B cell (primary cell): ENCODE results near the gene ARHGAP22. TPM values are rescaled to one million over a fixed set of nuclear protein-coding genes. Genes with fewer than 3 reads are reported as not detected.

Source experiments
- ATAC-seq: fragments of 200-7000 bp; cut with Tn5 transposase; one replicate; pipeline ENCODE4 v1.10.0; 2021; ENCODE audit warnings: low read depth, mild to moderate bottlenecking, moderate number of reproducible peaks, moderate library complexity
- CTCF ChIA-PET: fragments of 350-600 bp; sonication (Branson Sonifier 250); formaldehyde crosslinking; loops from one replicate; lab custom pipeline; 2021; ENCODE audit warnings: antibody characterized with exemption, inconsistent platforms; lab: Charles Lee
- POLR2A ChIA-PET: fragments of 350-600 bp; sonication (Branson Sonifier 250); formaldehyde crosslinking; loops from one replicate; lab custom pipeline; 2021; ENCODE audit warnings: antibody characterized with exemption; lab: Charles Lee
- DNase-seq: peaks from one replicate; pipeline ENCODE4 v3.0.0; 2013
- H2AFZ ChIP-seq: 2 replicates; pipeline ENCODE4 v1.6.1; 2012; ENCODE audit warnings: mild to moderate bottlenecking, low read depth, low read length; ENCODE audit not compliant: insufficient read depth, poor library complexity, severe bottlenecking
- H3K27ac ChIP-seq, 2 donors: 1 replicate in 1 of 2; 2 replicates in 1 of 2; pipeline ENCODE4 v1.5.1; 2012 to 2013; ENCODE audit warnings: low read length in 2 of 2, mild to moderate bottlenecking in 2 of 2, moderate library complexity in 1 of 2
- H3K27me3 ChIP-seq, 4 experiments: fragments of 200-600 bp in 1 of 4; sonication (generic) in 1 of 4; replicated peaks in 1 of 4; 1 replicate in 2 of 4; 2 replicates in 2 of 4; pipeline versions ENCODE4 v1.6.1 to v1.7.0; 2013 to 2016; ENCODE audit warnings: low read length in 3 of 4, mild to moderate bottlenecking in 2 of 4, mixed read lengths in 1 of 4, moderate library complexity in 1 of 4; ENCODE audit not compliant: insufficient read depth in 4 of 4, control insufficient read depth in 3 of 4; ENCODE audit errors: control extremely low read depth in 1 of 4
- H3K36me3 ChIP-seq, 2 experiments: replicated peaks in 1 of 2; 1 replicate in 1 of 2; 2 replicates in 1 of 2; pipeline versions ENCODE4 v1.6.1 to v1.7.1; 2013; ENCODE audit warnings: low read length in 1 of 2; ENCODE audit not compliant: insufficient read depth in 2 of 2, control insufficient read depth in 1 of 2; ENCODE audit errors: control extremely low read depth in 1 of 2, extremely low read depth in 1 of 2
- H3K4me1 ChIP-seq, 2 donors: fragments of 200-600 bp in 1 of 2; sonication (generic) in 1 of 2; 1 replicate in 1 of 2; 2 replicates in 1 of 2; pipeline versions ENCODE4 v1.5.1 to v1.6.1; 2013 to 2017; ENCODE audit warnings: low read length in 2 of 2; ENCODE audit not compliant: control insufficient read depth in 2 of 2, insufficient read depth in 2 of 2
- H3K4me2 ChIP-seq: replicated peaks from 2 replicates; pipeline ENCODE3; 2012; ENCODE audit warnings: mild to moderate bottlenecking, low read depth, low read length; ENCODE audit not compliant: poor library complexity, severe bottlenecking
- H3K4me3 ChIP-seq, 5 experiments: fragments of 200-600 bp in 1 of 5; sonication (generic) in 1 of 5; 1 replicate in 3 of 5; 2 replicates in 2 of 5; pipeline versions ENCODE4 v1.5.1 to v1.7.0; 2011 to 2016; ENCODE audit warnings: low read length in 4 of 5, mild to moderate bottlenecking in 4 of 5, low read depth in 2 of 5, control low read depth in 1 of 5, moderate library complexity in 1 of 5; ENCODE audit not compliant: insufficient read depth in 1 of 5; ENCODE audit errors: control extremely low read depth in 1 of 5, extremely low read depth in 1 of 5
- H3K79me2 ChIP-seq: fragments of 200-600 bp; sonication (generic); one replicate; pipeline ENCODE4 v1.6.0; 2016; ENCODE audit warnings: low read length; ENCODE audit not compliant: control insufficient read depth, insufficient read depth
- H3K9ac ChIP-seq: fragments of 200-600 bp; sonication (generic); 2 replicates; pipeline ENCODE4 v1.6.1; 2017; ENCODE audit warnings: mild to moderate bottlenecking, low read length, moderate library complexity
- H3K9me3 ChIP-seq, 3 donors: one replicate each; pipeline versions ENCODE4 v1.6.1 to v1.7.1; 2013; ENCODE audit warnings: low read length in 2 of 3; ENCODE audit not compliant: control insufficient read depth in 2 of 3, insufficient read depth in 1 of 3; ENCODE audit errors: control extremely low read depth in 1 of 3
- H4K20me1 ChIP-seq: 2 replicates; pipeline ENCODE4 v1.6.0; 2012; ENCODE audit warnings: mild to moderate bottlenecking, low read length; ENCODE audit not compliant: insufficient read depth, control insufficient read depth, poor library complexity, severe bottlenecking
- H3K27ac Mint-ChIP-seq: one replicate; pipeline ENCODE4 v1.8.0; 2021; ENCODE audit warnings: mixed read lengths
- H3K27me3 Mint-ChIP-seq: one replicate; pipeline ENCODE4 v1.8.0; 2021; ENCODE audit warnings: mixed read lengths
- H3K4me1 Mint-ChIP-seq: one replicate; pipeline ENCODE4 v1.8.0; 2021; ENCODE audit warnings: mixed read lengths
- H3K4me3 Mint-ChIP-seq: one replicate; pipeline ENCODE4 v1.8.0; 2021; ENCODE audit warnings: mixed read lengths
- H3K9me3 Mint-ChIP-seq: one replicate; pipeline ENCODE4 v1.8.0; 2022; ENCODE audit warnings: mixed read lengths; ENCODE audit not compliant: insufficient read depth
- CTCF ChIP-seq: fragments of 200-600 bp; IDR thresholded peaks from one replicate; pipeline ENCODE4 v1.8.0; 2022; ENCODE audit warnings: antibody characterized with exemption, mild to moderate bottlenecking
- EZH2 ChIP-seq: IDR thresholded peaks from 2 replicates; pipeline ENCODE4 v1.6.1; 2012; ENCODE audit warnings: borderline replicate concordance, low read depth, mild to moderate bottlenecking, moderate library complexity, low read length; ENCODE audit not compliant: insufficient read depth, poor library complexity, severe bottlenecking
- WGBS: methylation state at CpG from one replicate; pipeline ENCODE4 v1.1.5; 2013; ENCODE audit warnings: missing lambda C conversion rate; ENCODE audit not compliant: insufficient coverage; 5-methylcytosine and 5-hydroxymethylcytosine counted together
- intact Hi-C: fragments of 100-400 bp; cut with micrococcal nuclease; formaldehyde crosslinking; loops from one replicate; pipeline ENCODE4 v1.10.0; 2022
- polyA plus RNA-seq: library from polyadenylated mRNA; depleted of rRNA; stranded (reverse); fragments of >200 nt; gene quantifications from 2 replicates; pipeline ENCODE4 v1.2.3, GENCODE V29; 2012
- total RNA-seq, 2 donors: library from RNA; stranded (reverse); fragments of 120-200 nt in 1 of 2; gene quantifications; 1 replicate in 1 of 2; 2 replicates in 1 of 2; pipeline versions ENCODE4 v1.2.3 to v1.2.4, GENCODE V29; 2013 to 2022

Gene ARHGAP22
- total and polyA plus RNA-seq, 2 donors (not counting 1 experiment from before 2014, with no cell fraction given) = 1.9 to 2.0 TPM

GRCh38 chr10:48543182-48543844, 61.6 kb downstream of the ARHGAP22 start:
- Mint-ChIP-seq H3K27me3 (peaks cover 6% of the 10 kb centered on the region), H3K4me1 (no peaks in the 10 kb centered on the region), H3K9me3 (no peaks in the 10 kb centered on the region), H3K27ac (no peak overlapping the region), H3K4me3 (no peak overlapping the region)
- Histone ChIP-seq H3K27ac (no peak overlapping the region), H2AFZ (no peak overlapping the region), H3K79me2 (no peaks in the 10 kb centered on the region), H3K9me3 (no peaks in the 10 kb centered on the region), H3K36me3 (no peaks in the 10 kb centered on the region), H3K4me1 (no peaks in the 10 kb centered on the region), H3K4me3 (no peak overlapping the region), H3K9ac (no peak overlapping the region), H4K20me1 (no peaks in the 10 kb centered on the region), H3K27me3 (no peaks in the 10 kb centered on the region), H3K4me2 (no peak overlapping the region)
- intact Hi-C loops = no loop called here
- CTCF ChIA-PET = interaction anchor here (0.6 to 1.9 kb wide), 3 partner anchors 65 to 113 kb away, joined by 3 to 6 read pairs (median 4); no protein-coding TSS in a partner anchor
- POLR2A ChIA-PET = no interaction called here
- TF ChIP-seq EZH2 = no peak
- no peak for TF ChIP-seq CTCF
- no peak for DNase-seq
- no peak for ATAC-seq
- WGBS = 100% methylated on average over 2 of the region's 3 CpGs

- H3K27me3 ChIP-seq = no peaks in the 10 kb centered on the region
- Mint-ChIP-seq H3K27me3 (peaks cover 6% of the 10 kb centered on the region), H3K27ac (no peak overlapping the region), H3K4me1 (no peaks in the 10 kb centered on the region), H3K9me3 (no peaks in the 10 kb centered on the region), H3K4me3 (no peak overlapping the region)
- H3K4me1 ChIP-seq = no peaks in the 10 kb centered on the region
- no peaks in the 10 kb centered on the region for H4K20me1 ChIP-seq
- intact Hi-C loops = no loop called here
- ATAC-seq (no peak), DNase-seq (no peak)
- ChIA-PET CTCF (interaction anchor here (0.9 to 1.9 kb wide), 4 partner anchors 67 to 115 kb away, joined by 3 to 6 read pairs (median 4); no protein-coding TSS in a partner anchor), POLR2A (no interaction called here)
- H3K9me3 ChIP-seq = no peaks in the 10 kb centered on the region
- H3K4me3 ChIP-seq = no peak overlapping the region
- TF ChIP-seq EZH2 (no peak), CTCF (no peak)
- WGBS = 95% methylated on average over 5 of the region's 6 CpGs
- H3K27ac ChIP-seq = no peak overlapping the region
- no peak overlapping the region for H3K4me2 ChIP-seq
- no peaks in the 10 kb centered on the region for H3K79me2 ChIP-seq
- no peak overlapping the region for H3K9ac ChIP-seq
- no peaks in the 10 kb centered on the region for H3K36me3 ChIP-seq
- no peak overlapping the region for H2AFZ ChIP-seq
Observed at GRCh38 chr10:48542471-48543181, 62.2 kb downstream of the ARHGAP22 start.
